ENCODE results near the gene CDHR1.

DNA sequence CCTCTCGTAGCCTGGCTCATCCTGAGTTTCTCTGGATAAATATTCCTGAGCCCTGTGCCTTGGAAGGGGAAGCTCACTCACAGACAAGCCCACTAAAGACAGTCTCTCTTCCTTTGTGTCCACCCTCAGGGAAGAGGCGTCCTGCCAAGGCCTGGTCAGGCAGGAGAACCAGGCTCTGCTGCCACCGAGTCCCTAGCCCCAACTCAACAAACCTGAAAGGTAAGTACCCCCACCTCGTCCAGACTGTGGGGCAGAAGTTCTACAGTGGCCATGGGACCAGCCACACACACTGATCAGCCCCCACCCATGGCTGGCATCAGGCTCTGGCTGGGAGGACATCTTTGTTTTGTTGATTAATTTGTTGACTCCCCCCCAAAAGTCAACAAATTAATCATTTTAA is 18.0 kb upstream of the CDHR1 start:
- TF ChIP-seq, protein P1, sequence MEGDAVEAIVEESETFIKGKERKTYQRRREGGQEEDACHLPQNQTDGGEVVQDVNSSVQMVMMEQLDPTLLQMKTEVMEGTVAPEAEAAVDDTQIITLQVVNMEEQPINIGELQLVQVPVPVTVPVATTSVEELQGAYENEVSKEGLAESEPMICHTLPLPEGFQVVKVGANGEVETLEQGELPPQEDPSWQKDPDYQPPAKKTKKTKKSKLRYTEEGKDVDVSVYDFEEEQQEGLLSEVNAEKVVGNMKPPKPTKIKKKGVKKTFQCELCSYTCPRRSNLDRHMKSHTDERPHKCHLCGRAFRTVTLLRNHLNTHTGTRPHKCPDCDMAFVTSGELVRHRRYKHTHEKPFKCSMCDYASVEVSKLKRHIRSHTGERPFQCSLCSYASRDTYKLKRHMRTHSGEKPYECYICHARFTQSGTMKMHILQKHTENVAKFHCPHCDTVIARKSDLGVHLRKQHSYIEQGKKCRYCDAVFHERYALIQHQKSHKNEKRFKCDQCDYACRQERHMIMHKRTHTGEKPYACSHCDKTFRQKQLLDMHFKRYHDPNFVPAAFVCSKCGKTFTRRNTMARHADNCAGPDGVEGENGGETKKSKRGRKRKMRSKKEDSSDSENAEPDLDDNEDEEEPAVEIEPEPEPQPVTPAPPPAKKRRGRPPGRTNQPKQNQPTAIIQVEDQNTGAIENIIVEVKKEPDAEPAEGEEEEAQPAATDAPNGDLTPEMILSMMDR (conservative IDR thresholded peaks at IDR 0.05): no peak
- TF ChIP-seq ZFX (IDR thresholded peaks at IDR 0.05): no peak
